Endothelial cell of umbilical vein (primary cell): ENCODE results near the gene EAF1. TPM values are rescaled to one million over a fixed set of nuclear protein-coding genes. Genes with fewer than 3 reads are reported as not detected.
"Not testable (repeated sequence)": the region's sequence is repeated elsewhere in the genome, so short reads cannot be mapped to it uniquely, and the experiment has no call there.

Experiments used
- BruUV-seq: library from RNA; stranded (reverse); fragments of 400-500 nt; replicated peaks from 2 replicates; lab custom pipeline; 2021; lab: Mats Ljungman, UMichigan
- CTCF ChIA-PET: fragments of 300-600, 350-600 bp; sonication (Branson Sonifier 250); formaldehyde crosslinking; loops from one replicate; lab custom pipeline; 2021; ENCODE audit warnings: antibody characterized with exemption, inconsistent platforms; lab: Charles Lee
- POLR2A ChIA-PET: fragments of 300-600, 350-600 bp; sonication (Branson Sonifier 250); formaldehyde crosslinking; loops from one replicate; lab custom pipeline; 2021; ENCODE audit warnings: antibody characterized with exemption, inconsistent platforms; lab: Charles Lee
- DNase-seq: peaks from one replicate; pipeline ENCODE4 v3.0.0-alpha.2; 2011; ENCODE audit warnings: low read depth, low spot score
- FAIRE-seq: peaks from 2 replicates; lab custom pipeline; 2011; peaks lifted over from hg19 to GRCh38; lab: Jason Lieb, UNC
- H2AFZ ChIP-seq: 2 replicates; pipeline ENCODE4 v1.6.0; 2012; ENCODE audit warnings: low read depth, low read length, control low read depth, inconsistent platforms
- H3K27ac ChIP-seq: 2 replicates; pipeline ENCODE4 v1.5.1; 2011; ENCODE audit warnings: low read depth, mild to moderate bottlenecking, control low read depth, low read length, moderate library complexity; ENCODE audit not compliant: insufficient read depth
- H3K27me3 ChIP-seq, 2 experiments: 2 replicates each; pipeline versions ENCODE4 v1.6.0 to v1.6.1; 2011; ENCODE audit warnings: low read length in 2 of 2, mixed read lengths in 1 of 2; ENCODE audit not compliant: control insufficient read depth in 2 of 2, insufficient read depth in 2 of 2
- H3K36me3 ChIP-seq, 2 experiments: 2 replicates in 1 of 2; 3 replicates in 1 of 2; pipeline ENCODE4 v1.5.1; 2011; ENCODE audit warnings: low read length in 2 of 2, mild to moderate bottlenecking in 1 of 2, moderate library complexity in 1 of 2; ENCODE audit not compliant: control insufficient read depth in 2 of 2, insufficient read depth in 2 of 2; ENCODE audit errors: extremely low read depth in 1 of 2
- H3K4me1 ChIP-seq: 3 replicates; pipeline ENCODE4 v1.5.1; 2011; ENCODE audit warnings: mild to moderate bottlenecking, low read length; ENCODE audit not compliant: control insufficient read depth, insufficient read depth; ENCODE audit errors: extremely low read depth
- H3K4me2 ChIP-seq: 2 replicates; pipeline ENCODE4 v1.6.1; 2011; ENCODE audit warnings: low read length, control low read depth, mixed read lengths; ENCODE audit not compliant: insufficient read depth
- H3K4me3 ChIP-seq, 3 experiments: fragments of 200-600 bp in 1 of 3; sonication (generic), shearing (Covaris generic) in 1 of 3; replicated peaks in 1 of 3; 2 replicates each; pipeline ENCODE4 v1.5.1; 2011 to 2016; ENCODE audit warnings: control low read depth in 3 of 3, low read length in 3 of 3, mild to moderate bottlenecking in 2 of 3, inconsistent platforms in 1 of 3, low read depth in 1 of 3, moderate library complexity in 1 of 3; ENCODE audit not compliant: insufficient read depth in 1 of 3
- H3K79me2 ChIP-seq: 2 replicates; pipeline ENCODE4 v1.6.0; 2012; ENCODE audit warnings: low read length, inconsistent platforms; ENCODE audit not compliant: control insufficient read depth, insufficient read depth
- H3K9ac ChIP-seq: replicated peaks from 2 replicates; pipeline ENCODE3; 2011; ENCODE audit warnings: low read length, control low read depth; ENCODE audit not compliant: insufficient read depth; ENCODE audit errors: extremely low read depth
- H3K9me1 ChIP-seq: replicated peaks from 3 replicates; pipeline ENCODE4 v1.6.0; 2011; ENCODE audit warnings: mild to moderate bottlenecking, low read length; ENCODE audit not compliant: control insufficient read depth, insufficient read depth; ENCODE audit errors: extremely low read depth
- H3K9me3 ChIP-seq: replicated peaks from 2 replicates; pipeline ENCODE4 v1.5.1; 2012; ENCODE audit warnings: low read length, inconsistent platforms; ENCODE audit not compliant: control insufficient read depth, insufficient read depth
- H4K20me1 ChIP-seq: replicated peaks from 2 replicates; pipeline ENCODE3; 2011; ENCODE audit warnings: mild to moderate bottlenecking, low read length; ENCODE audit not compliant: control insufficient read depth, insufficient read depth; ENCODE audit errors: extremely low read depth
- CTCF ChIP-seq, 2 donors: IDR thresholded peaks; 1 replicate in 1 of 2; 2 replicates in 1 of 2; pipeline ENCODE4 v1.5.1; 2011; ENCODE audit warnings: low read length in 2 of 2, mild to moderate bottlenecking in 2 of 2, moderate library complexity in 2 of 2, control low read depth in 1 of 2, inconsistent platforms in 1 of 2, low read depth in 1 of 2; ENCODE audit not compliant: insufficient read depth in 1 of 2; ENCODE audit errors: extremely low read depth in 1 of 2
- EZH2 ChIP-seq: IDR thresholded peaks from 2 replicates; pipeline ENCODE4 v1.6.1; 2012; ENCODE audit warnings: borderline replicate concordance, low read depth, mild to moderate bottlenecking, moderate library complexity, low read length, inconsistent platforms; ENCODE audit not compliant: severe bottlenecking
- FOS ChIP-seq: IDR thresholded peaks from 2 replicates; pipeline ENCODE4 v1.6.1; 2011; ENCODE audit warnings: mild to moderate bottlenecking, low read length, moderate library complexity, borderline replicate concordance; ENCODE audit not compliant: insufficient read depth
- GATA2 ChIP-seq: IDR thresholded peaks from 2 replicates; pipeline ENCODE4 v1.7.0; 2011; ENCODE audit warnings: low read depth, mild to moderate bottlenecking, moderate library complexity, mixed read lengths, low read length; ENCODE audit not compliant: insufficient read length, insufficient read depth
- JUN ChIP-seq: IDR thresholded peaks from 2 replicates; pipeline ENCODE4 v1.6.1; 2011; ENCODE audit warnings: borderline replicate concordance, low read depth; ENCODE audit not compliant: insufficient read length, insufficient read depth
- MAX ChIP-seq: IDR thresholded peaks from 2 replicates; pipeline ENCODE4 v1.6.1; 2011; ENCODE audit not compliant: insufficient read depth, insufficient read length
- MYC ChIP-seq: IDR thresholded peaks from one replicate; pipeline ENCODE4 v1.6.1; 2011; ENCODE audit warnings: mild to moderate bottlenecking, low read depth, low read length
- POLR2A ChIP-seq: IDR thresholded peaks from 2 replicates; pipeline ENCODE4 v1.6.1; 2012; ENCODE audit warnings: low read depth, mild to moderate bottlenecking, control low read depth, low read length
- POLR2AphosphoS5 ChIP-seq: IDR thresholded peaks from 2 replicates; pipeline ENCODE4 v1.6.1; 2012; ENCODE audit warnings: low read depth, mild to moderate bottlenecking, control low read depth, low read length, moderate library complexity; ENCODE audit not compliant: insufficient read depth
- dilution Hi-C: fragments of 300-500 bp; cut with MboI; formaldehyde crosslinking; loops from one replicate; pipeline ENCODE4 v1.15.0; 2019; ENCODE audit warnings: low sequenced_read_pairs; ENCODE audit not compliant: extremely low pct_ligation_motif_present
- intact Hi-C: fragments of 100-400 bp; cut with micrococcal nuclease; formaldehyde crosslinking; loops from one replicate; pipeline ENCODE4 v1.10.0; 2022
- polyA plus RNA-seq, 4 experiments: library from polyadenylated mRNA; depleted of rRNA in 3 of 4; stranded (reverse) in 3 of 4; unstranded in 1 of 4; fragments of >200 nt; gene quantifications; 2 replicates each; pipeline versions ENCODE4 v1.2.1 to v1.2.3, GENCODE V29; 2011 to 2012; ENCODE audit warnings: missing spikeins in 1 of 4
- total RNA-seq: library from RNA; stranded (reverse); gene quantifications from 2 replicates; pipeline ENCODE4 v1.2.3, GENCODE V29; 2021

EAF1 gene
- total and polyA plus RNA-seq, 2 donors (not counting 3 experiments of a cell fraction or from before 2014, with no cell fraction given): 8.7 to 18.2 TPM

DNA sequence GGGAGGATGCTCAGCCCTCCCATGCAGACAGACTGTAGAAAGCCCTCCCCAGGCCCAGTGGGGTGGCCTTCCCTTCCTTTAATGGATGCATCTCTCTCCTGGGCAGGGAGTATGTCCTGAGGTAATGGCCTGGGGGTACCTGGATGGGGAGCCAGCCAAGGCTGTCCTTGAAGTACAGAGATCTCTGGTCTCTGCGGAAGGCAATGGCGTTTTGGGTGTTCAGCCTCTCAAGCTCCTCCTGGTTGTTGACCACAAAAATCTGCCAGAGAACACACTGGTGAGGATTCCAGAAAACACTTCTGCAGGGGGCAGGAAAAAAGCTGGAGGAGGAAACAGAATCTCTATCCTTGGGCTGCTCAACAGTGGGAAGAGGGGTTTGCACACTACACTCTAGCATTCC, 28.9 kb downstream of the EAF1 start:
- H3K27me3 ChIP-seq: no peaks in the 10 kb centered on the region
- no peaks in the 10 kb centered on the region for H3K9me3 ChIP-seq
- H3K4me2 ChIP-seq: no peak overlapping the region
- H3K4me1 ChIP-seq: no peaks in the 10 kb centered on the region
- DNase-seq (no peak), FAIRE-seq (no peak)
- intact Hi-C loops: no loop called here
- no peak overlapping the region for H3K9ac ChIP-seq
- H2AFZ ChIP-seq: no peak overlapping the region
- H3K4me3 ChIP-seq: no peak overlapping the region
- no peaks in the 10 kb centered on the region for H3K9me1 ChIP-seq
- no TSS peak for BruUV-seq
- no peaks in the 10 kb centered on the region for H3K36me3 ChIP-seq
- TF ChIP-seq POLR2AphosphoS5 (no peak), MYC (no peak), POLR2A (no peak), JUN (no peak), GATA2 (no peak), FOS (no peak), CTCF (IDR thresholded peaks at IDR 0.05; ENCODE audit: extremely low read depth in 1 of 2, insufficient read depth in 1 of 2, low read depth in 1 of 2, low read length in 2 of 2) (no peak), EZH2 (no peak), MAX (no peak)
- no peaks in the 10 kb centered on the region for H3K79me2 ChIP-seq
- ChIA-PET CTCF (no interaction called here), POLR2A (no interaction called here)
- no peak overlapping the region for H3K27ac ChIP-seq
- no peaks in the 10 kb centered on the region for H4K20me1 ChIP-seq
- dilution Hi-C loops: no loop called here

GRCh38 chr3:15456915-15457314, 29.5 kb downstream of the EAF1 start:
- dilution Hi-C loops, H3K9me1 ChIP-seq, POLR2A ChIA-PET, intact Hi-C loops, H4K20me1 ChIP-seq, H3K4me3 ChIP-seq, H3K9me3 ChIP-seq, H2AFZ ChIP-seq, BruUV-seq, CTCF ChIA-PET, H3K27ac ChIP-seq, H3K4me1 ChIP-seq, H3K9ac ChIP-seq, H3K27me3 ChIP-seq, FAIRE-seq, H3K4me2 ChIP-seq, H3K36me3 ChIP-seq, H3K79me2 ChIP-seq, DNase-seq: not testable (repeated sequence)
